HepG2 (cell line): ENCODE results near the gene TIRAP. TPM values are rescaled to one million over a fixed set of nuclear protein-coding genes. Genes with fewer than 3 reads are reported as not detected.

ENCODE experiments used
- ATAC-seq: fragments of 200-7000 bp; cut with Tn5 transposase; 3 replicates; pipeline ENCODE4 v1.9.1; 2020; ENCODE audit warnings: mild to moderate bottlenecking, moderate library complexity
- BruUV-seq: library from RNA; stranded (reverse); fragments of 400-500 nt; replicated peaks from 2 replicates; lab custom pipeline; 2021; lab: Mats Ljungman, UMichigan
- CTCF ChIA-PET: fragments of 300-600 bp; formaldehyde crosslinking; extraction: SDS; loops from one replicate; lab custom pipeline; 2021; ENCODE audit warnings: low total read pairs, inconsistent platforms, low intra/inter-chr PET ratio; lab: Yijun Ruan, JAX
- POLR2A ChIA-PET: fragments of 350-600 bp; sonication (Branson Sonifier 250); formaldehyde crosslinking; loops from one replicate; lab custom pipeline; 2020; ENCODE audit warnings: antibody characterized with exemption, inconsistent platforms; lab: Yijun Ruan, JAX
- DNase-seq: peaks from one replicate; pipeline ENCODE4 v3.0.0-alpha.2; 2015; ENCODE audit warnings: low spot score
- FAIRE-seq: peaks from 3 replicates; lab custom pipeline; 2011; peaks lifted over from hg19 to GRCh38; lab: Jason Lieb, UNC
- H2AFZ ChIP-seq: one replicate; pipeline ENCODE4 v1.6.1; 2011; ENCODE audit warnings: low read length, inconsistent platforms
- H3K27ac ChIP-seq: fragments of 300-600 bp; 3 replicates; pipeline ENCODE4 v1.8.0; 2011; ENCODE audit warnings: mixed run types, mild to moderate bottlenecking, mixed read lengths, low read length, inconsistent platforms; ENCODE audit not compliant: insufficient read depth; ENCODE audit errors: extremely low read length
- H3K27me3 ChIP-seq, 2 experiments: fragments of 200-600 bp in 1 of 2; 2 replicates in 1 of 2; 3 replicates in 1 of 2; pipeline versions ENCODE4 v1.6.0 to v1.8.0; 2011; ENCODE audit warnings: low read length in 2 of 2, mild to moderate bottlenecking in 2 of 2, moderate library complexity in 2 of 2, inconsistent platforms in 1 of 2; ENCODE audit not compliant: insufficient read depth in 2 of 2, control insufficient read depth in 1 of 2
- H3K36me3 ChIP-seq, 2 experiments: fragments of 200-600 bp in 1 of 2; replicated peaks in 1 of 2; 2 replicates in 1 of 2; 3 replicates in 1 of 2; pipeline versions ENCODE4 v1.5.1 to v1.8.0; 2011; ENCODE audit warnings: low read length in 2 of 2, inconsistent platforms in 1 of 2; ENCODE audit not compliant: insufficient read depth in 2 of 2, control insufficient read depth in 1 of 2
- H3K4me1 ChIP-seq: 2 replicates; pipeline ENCODE4 v1.5.1; 2012; ENCODE audit warnings: low read length, inconsistent platforms; ENCODE audit not compliant: insufficient read depth
- H3K4me2 ChIP-seq: 2 replicates; pipeline ENCODE4 v1.6.0; 2011; ENCODE audit warnings: low read depth, low read length, inconsistent platforms
- H3K4me3 ChIP-seq, 3 experiments: fragments of 200-600 bp in 1 of 3; sonication (generic), shearing (Covaris generic) in 1 of 3; replicated peaks in 1 of 3; 2 replicates each; pipeline ENCODE4 v1.5.1; 2011 to 2016; ENCODE audit warnings: low read length in 3 of 3, inconsistent platforms in 2 of 3, low read depth in 2 of 3, mild to moderate bottlenecking in 2 of 3, control low read depth in 1 of 3, mixed read lengths in 1 of 3; ENCODE audit not compliant: insufficient read depth in 1 of 3
- H3K79me2 ChIP-seq: one replicate; pipeline ENCODE4 v1.6.1; 2011; ENCODE audit warnings: low read length, inconsistent platforms; ENCODE audit not compliant: insufficient read depth
- H3K9ac ChIP-seq: 2 replicates; pipeline ENCODE4 v1.6.0; 2011; ENCODE audit warnings: mild to moderate bottlenecking, low read depth, low read length, inconsistent platforms; ENCODE audit not compliant: insufficient read depth
- H3K9me3 ChIP-seq: 2 replicates; pipeline ENCODE4 v1.5.1; 2012; ENCODE audit warnings: mild to moderate bottlenecking, low read length
- H4K20me1 ChIP-seq: 2 replicates; pipeline ENCODE4 v1.6.0; 2011; ENCODE audit warnings: inconsistent platforms, mild to moderate bottlenecking, low read length, moderate library complexity; ENCODE audit not compliant: insufficient read depth
- GZF1 ChIP-seq: sonication (generic); formaldehyde crosslinking; IDR thresholded peaks from 2 replicates; pipeline ENCODE4 v1.5.1; 2020; ENCODE audit warnings: mild to moderate bottlenecking, missing genetic modification reagents
- HNF1B ChIP-seq: sonication (generic); formaldehyde crosslinking; IDR thresholded peaks from 2 replicates; pipeline ENCODE4 v1.5.1; 2020; ENCODE audit warnings: mild to moderate bottlenecking, moderate library complexity, missing genetic modification reagents
- NCOR1 ChIP-seq: fragments of 200-600 bp; sonication (generic); IDR thresholded peaks from 2 replicates; pipeline ENCODE4 v1.7.0; 2017; ENCODE audit warnings: antibody characterized with exemption, low read length, borderline replicate concordance
- TBP ChIP-seq: sonication (generic); formaldehyde crosslinking; IDR thresholded peaks from 2 replicates; pipeline ENCODE4 v1.5.0; 2020; ENCODE audit warnings: missing genetic modification reagents
- ZNF672 ChIP-seq: sonication (generic); formaldehyde crosslinking; IDR thresholded peaks from 2 replicates; pipeline ENCODE4 v1.8.1; 2022; ENCODE audit warnings: missing genetic modification reagents
- WGBS: methylation state at CpG from one replicate; pipeline ENCODE4 v1.1.6; 2017; ENCODE audit warnings: low lambda C conversion rate; 5-methylcytosine and 5-hydroxymethylcytosine counted together
- in situ Hi-C: cut with HindIII; loops from 2 replicates; pipeline ENCODE4 v1.10.0; 2017; ENCODE audit warnings: low pct_unique_long_range_greater_than_20kb; ENCODE audit not compliant: extremely low pct_ligation_motif_present
- intact Hi-C: fragments of 100-400 bp; cut with micrococcal nuclease; formaldehyde crosslinking; loops from one replicate; pipeline ENCODE4 v1.10.0; 2022; ENCODE audit not compliant: unreplicated experiment
- polyA plus RNA-seq, 8 experiments: library from polyadenylated mRNA; depleted of rRNA in 3 of 8; stranded (reverse) in 7 of 8; unstranded in 1 of 8; fragments of >200 nt; fragmentation: Illumina TruSeq in 4 of 8; extraction: Trizol in 4 of 8; gene quantifications; 2 replicates each; pipeline versions ENCODE4 v1.2.1 to v1.2.3, GENCODE V29; 2011 to 2016; ENCODE audit warnings: low read depth in 4 of 8, missing spikeins in 1 of 8, mixed read lengths in 1 of 8; ENCODE audit not compliant: insufficient read depth in 1 of 8
- total RNA-seq, 5 experiments: library from RNA; depleted of rRNA; stranded (reverse); fragments of >200 nt; fragmentation: Illumina TruSeq; extraction: Trizol; gene quantifications; 2 replicates each; pipeline ENCODE4 v1.2.3, GENCODE V29; 2016; ENCODE audit warnings: low read depth in 1 of 5

TIRAP gene
- total and polyA plus RNA-seq, 2 of the 13 experiments (the other 11 are each of a cell fraction or from before 2014, with no cell fraction given), result 5.4 to 5.7 TPM

- no peak for DNase-seq
Observed at GRCh38 chr11:126340960-126341606, 58.2 kb downstream of the TIRAP start.

GRCh38 chr11:126341760-126342161, 58.9 kb downstream of the TIRAP start:
- intact Hi-C loops (no loop called here), in situ Hi-C loops (no loop called here)
- FAIRE-seq (no peak), DNase-seq (no peak), ATAC-seq (no peak)
- Histone ChIP-seq H3K4me2 (no peak overlapping the region), H3K27ac (no peak overlapping the region), H3K79me2 (no peaks in the 10 kb centered on the region), H2AFZ (no peak overlapping the region), H3K27me3 (no peaks in the 10 kb centered on the region), H3K9me3 (no peaks in the 10 kb centered on the region), H3K36me3 (peaks cover 15 to 36% of the 10 kb centered on the region in 2 experiments; a peak in 4 of 5 replicates), H3K4me1 (peaks cover 12% of the 10 kb centered on the region), H3K9ac (no peak overlapping the region), H4K20me1 (no peaks in the 10 kb centered on the region), H3K4me3 (no peak overlapping the region)
- WGBS, result 84% methylated on average over 2 of the region's 3 CpGs
- no TSS peak for BruUV-seq
- POLR2A ChIA-PET, result no interaction called here
- CTCF ChIA-PET, result no interaction called here
- TF ChIP-seq NCOR1, result no peak
- no peak for TF ChIP-seq TBP (CRISPR knock-in tag)
- no peak for TF ChIP-seq HNF1B (CRISPR knock-in tag)

More at GRCh38 chr11:126340960-126341606, 58.2 kb downstream of the TIRAP start:
- Histone ChIP-seq H3K4me3 (no peak overlapping the region), H2AFZ (no peak overlapping the region), H3K27me3 (no peaks in the 10 kb centered on the region), H3K36me3 (peaks cover 15 to 36% of the 10 kb centered on the region in 2 experiments; a peak in 4 of 5 replicates), H3K27ac (no peak overlapping the region), H3K4me1 (peaks cover 19% of the 10 kb centered on the region), H3K79me2 (no peaks in the 10 kb centered on the region)
- in situ Hi-C loops (no loop called here), intact Hi-C loops (no loop called here)
- POLR2A ChIA-PET, result no interaction called here
- no TSS peak for BruUV-seq
- FAIRE-seq, result no peak
- 98% methylated on average over 7 of the region's 7 CpGs for WGBS
- TF ChIP-seq ZNF672 (CRISPR knock-in tag), result no peak
- no peak for TF ChIP-seq GZF1
- TF ChIP-seq, all 625 proteins: peak for 0
- Histone ChIP-seq H3K4me2 (no peak overlapping the region), H3K9me3 (no peaks in the 10 kb centered on the region), H3K9ac (no peak overlapping the region), H4K20me1 (no peaks in the 10 kb centered on the region)
- CTCF ChIA-PET, result no interaction called here
- no peak for ATAC-seq
